ENCODE measurements around the gene LTBP1. TPM values are rescaled to one million over a fixed set of nuclear protein-coding genes. Genes with fewer than 3 reads are reported as not detected.

LTBP1 gene
- total RNA-seq, 4 donors from 2014 or later: 3.8 to 20.8 (median 11.3) TPM

DNA sequence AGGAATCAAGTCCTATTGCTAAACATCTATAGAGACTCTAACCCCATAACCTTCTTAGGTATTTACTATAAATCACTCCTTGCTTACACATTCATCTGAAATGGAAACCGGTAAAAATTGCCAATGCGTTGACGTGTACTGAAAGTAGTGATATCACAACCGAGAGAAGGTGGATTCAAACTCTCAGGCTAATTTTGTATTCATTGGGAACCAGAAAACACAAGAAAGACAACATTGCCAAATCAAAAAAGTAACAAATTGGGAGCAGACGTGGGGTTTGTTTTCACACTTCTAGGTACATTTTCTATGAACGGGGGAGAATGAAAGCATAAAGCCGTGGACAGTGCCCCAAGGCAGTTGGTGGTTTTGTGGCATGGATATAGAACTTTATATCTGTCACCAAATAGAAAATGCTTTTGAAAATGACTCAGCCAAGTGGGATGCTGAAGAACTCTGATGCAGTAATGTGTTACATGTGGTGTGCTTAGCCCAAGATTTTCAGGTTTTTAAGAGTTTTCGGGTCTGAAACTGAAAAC, 374.6 kb downstream of the LTBP1 start:
- H3K4me3 ChIP-seq (ENCODE audit: low read depth, poor library complexity, severe bottlenecking): no peak overlapping the region
- WGBS, 2 donors: 67 to 73% methylated on average over 8 of the region's 8 CpGs
- DNase-seq (ENCODE audit: low spot score in 2 of 2): no peak
- TF ChIP-seq, protein P1, sequence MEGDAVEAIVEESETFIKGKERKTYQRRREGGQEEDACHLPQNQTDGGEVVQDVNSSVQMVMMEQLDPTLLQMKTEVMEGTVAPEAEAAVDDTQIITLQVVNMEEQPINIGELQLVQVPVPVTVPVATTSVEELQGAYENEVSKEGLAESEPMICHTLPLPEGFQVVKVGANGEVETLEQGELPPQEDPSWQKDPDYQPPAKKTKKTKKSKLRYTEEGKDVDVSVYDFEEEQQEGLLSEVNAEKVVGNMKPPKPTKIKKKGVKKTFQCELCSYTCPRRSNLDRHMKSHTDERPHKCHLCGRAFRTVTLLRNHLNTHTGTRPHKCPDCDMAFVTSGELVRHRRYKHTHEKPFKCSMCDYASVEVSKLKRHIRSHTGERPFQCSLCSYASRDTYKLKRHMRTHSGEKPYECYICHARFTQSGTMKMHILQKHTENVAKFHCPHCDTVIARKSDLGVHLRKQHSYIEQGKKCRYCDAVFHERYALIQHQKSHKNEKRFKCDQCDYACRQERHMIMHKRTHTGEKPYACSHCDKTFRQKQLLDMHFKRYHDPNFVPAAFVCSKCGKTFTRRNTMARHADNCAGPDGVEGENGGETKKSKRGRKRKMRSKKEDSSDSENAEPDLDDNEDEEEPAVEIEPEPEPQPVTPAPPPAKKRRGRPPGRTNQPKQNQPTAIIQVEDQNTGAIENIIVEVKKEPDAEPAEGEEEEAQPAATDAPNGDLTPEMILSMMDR (IDR thresholded peaks at IDR 0.05): no peak
- no peak for TF ChIP-seq POLR2A (IDR thresholded peaks at IDR 0.05)
- intact Hi-C loops (cut with DNase I; ENCODE audit: low total_unique reads): no loop called here

DNA sequence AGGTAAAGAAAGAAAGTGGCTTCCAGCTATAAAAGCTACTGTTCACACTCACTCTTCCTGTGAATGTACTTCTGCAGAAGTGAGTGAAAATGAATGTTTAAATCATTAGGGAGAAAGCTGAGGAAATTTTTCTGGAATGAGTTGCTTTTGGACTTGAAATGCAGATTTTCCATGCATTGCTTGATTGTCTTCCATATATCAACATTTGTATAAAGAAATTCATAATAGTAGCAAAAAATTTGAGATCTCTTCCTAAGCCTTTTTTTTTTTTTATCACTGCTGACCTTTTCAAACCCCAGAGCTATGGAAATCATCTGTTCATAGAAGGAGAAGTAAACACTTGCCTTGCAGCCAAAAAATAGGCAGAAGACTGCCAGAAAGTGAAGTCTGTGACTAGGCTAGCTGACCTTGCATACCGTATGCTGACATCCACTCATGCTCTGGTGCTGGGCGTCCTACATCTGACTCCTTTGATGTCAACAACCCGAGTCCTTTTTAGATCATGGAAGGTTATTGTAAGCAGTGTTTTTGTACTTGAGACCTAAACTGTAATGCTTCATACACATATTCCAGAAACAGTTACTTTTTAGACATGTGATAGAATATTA, 375.2 kb downstream of the LTBP1 start:
- intact Hi-C loops (cut with DNase I; ENCODE audit: low total_unique reads): no loop called here
- no peak for DNase-seq (ENCODE audit: low spot score in 2 of 2)
- no peak for TF ChIP-seq POLR2A (IDR thresholded peaks at IDR 0.05)
- TF ChIP-seq, protein P1 (IDR thresholded peaks at IDR 0.05): no peak
- 43 to 45% methylated on average over 3 of the region's 3 CpGs for WGBS, 2 donors
- no peak overlapping the region for H3K4me3 ChIP-seq (ENCODE audit: low read depth, poor library complexity, severe bottlenecking)

DNA sequence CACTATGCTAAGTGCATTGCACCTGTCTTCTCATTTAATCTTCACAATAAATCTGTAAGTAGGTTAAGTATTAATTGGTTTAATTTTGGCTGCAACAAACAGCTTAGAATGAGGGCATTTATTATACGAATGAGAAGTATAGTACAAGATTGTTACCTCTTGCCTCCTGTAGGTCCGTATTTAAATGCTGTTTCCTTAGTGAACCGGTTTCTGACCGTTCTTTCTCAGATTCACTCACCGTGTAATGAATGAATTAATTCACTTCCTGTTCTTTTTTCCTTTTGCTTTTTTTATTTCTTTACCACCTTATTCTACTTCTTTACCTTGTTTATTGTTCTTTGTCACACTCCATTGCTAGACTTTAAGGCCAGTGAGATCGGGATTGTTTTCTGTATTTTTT, 375.9 kb downstream of the LTBP1 start:
- intact Hi-C loops (cut with DNase I; ENCODE audit: low total_unique reads): no loop called here
- 76 to 88% methylated on average over 6 of the region's 6 CpGs for WGBS, 2 donors
- DNase-seq (ENCODE audit: low spot score in 2 of 2): no peak
- no peak overlapping the region for H3K4me3 ChIP-seq (ENCODE audit: low read depth, poor library complexity, severe bottlenecking)
- TF ChIP-seq, protein P1 (IDR thresholded peaks at IDR 0.05): no peak

DNA sequence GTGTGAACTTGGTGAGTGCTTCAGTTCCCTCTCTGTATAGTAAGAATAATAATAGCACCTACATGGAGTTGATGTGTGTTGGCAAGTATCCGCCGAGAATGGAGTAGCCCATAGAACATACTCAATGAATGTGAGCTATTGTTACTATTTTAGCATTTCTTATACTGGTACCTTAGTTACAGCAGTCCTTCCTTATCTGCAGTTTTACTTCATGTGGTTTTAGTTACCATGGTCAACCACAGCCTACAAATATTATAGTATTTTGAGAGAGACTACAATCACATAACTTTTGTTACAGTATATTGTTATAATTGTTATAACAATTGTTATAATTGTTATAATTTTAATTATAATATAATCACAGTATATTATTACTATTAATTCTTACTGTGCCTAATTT, 377.2 kb downstream of the LTBP1 start:
- TF ChIP-seq POLR2A (IDR thresholded peaks at IDR 0.05): no peak
- TF ChIP-seq, protein P1 (IDR thresholded peaks at IDR 0.05): no peak
- 88 to 95% methylated on average over 2 of the region's 2 CpGs for WGBS, 2 donors

DNA sequence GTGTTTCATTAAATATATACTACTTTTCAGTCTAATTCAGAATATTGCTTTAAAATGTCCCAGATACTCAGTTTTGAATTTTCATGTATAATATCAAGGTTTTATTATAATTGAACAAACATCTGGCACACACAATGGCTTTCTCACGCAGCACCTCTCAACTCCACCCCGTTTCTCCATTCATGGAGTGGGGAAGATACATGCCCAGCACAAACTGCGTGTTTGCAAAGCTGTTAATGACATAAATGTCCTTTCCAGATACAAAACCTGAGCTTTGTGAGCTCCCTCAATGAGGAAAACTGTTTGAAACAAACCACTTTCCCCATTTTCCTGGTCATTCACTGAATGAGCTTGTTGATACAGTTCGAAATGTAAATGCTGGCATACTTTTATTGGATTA, 379.3 kb downstream of the LTBP1 start:
- TF ChIP-seq, protein P1 (IDR thresholded peaks at IDR 0.05): no peak
- TF ChIP-seq POLR2A (IDR thresholded peaks at IDR 0.05): no peak
- WGBS, 2 donors: 90 to 92% methylated on average over 4 of the region's 4 CpGs
- H3K4me3 ChIP-seq (ENCODE audit: low read depth, poor library complexity, severe bottlenecking): no peak overlapping the region
- DNase-seq (ENCODE audit: low spot score in 2 of 2): no peak
- intact Hi-C loops (cut with DNase I; ENCODE audit: low total_unique reads): no loop called here

More for the DNA sequence above, 377.2 kb downstream of the LTBP1 start:
- intact Hi-C loops (cut with DNase I; ENCODE audit: low total_unique reads): no loop called here
- no peak for DNase-seq (ENCODE audit: low spot score in 2 of 2)
- no peak overlapping the region for H3K4me3 ChIP-seq (ENCODE audit: low read depth, poor library complexity, severe bottlenecking)

DNA sequence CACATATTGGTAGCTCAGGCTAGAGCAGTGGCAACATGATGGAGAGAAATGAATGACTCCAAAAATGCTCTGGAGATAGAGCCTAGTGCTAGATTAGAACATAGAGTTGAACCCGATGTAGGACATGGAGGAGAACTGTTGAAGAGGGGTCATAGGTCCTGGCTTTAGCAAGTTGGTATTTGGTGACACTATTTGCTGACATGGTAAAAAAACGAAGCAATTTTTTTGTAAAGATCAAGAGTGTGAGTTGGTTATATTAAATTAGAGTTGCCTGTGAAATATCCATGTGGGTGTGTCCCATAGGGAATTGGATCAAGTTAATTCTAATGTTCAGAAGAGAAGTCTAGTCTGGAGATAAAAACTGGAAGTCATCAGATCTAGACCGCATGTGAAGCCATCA, 386.7 kb downstream of the LTBP1 start:
- DNase-seq (ENCODE audit: low spot score in 2 of 2): no peak
- WGBS, 2 donors: 80 to 86% methylated on average over 3 of the region's 3 CpGs
- intact Hi-C loops (cut with DNase I; ENCODE audit: low total_unique reads): no loop called here
- H3K4me3 ChIP-seq (ENCODE audit: low read depth, poor library complexity, severe bottlenecking): no peak overlapping the region
- TF ChIP-seq, protein P1 (IDR thresholded peaks at IDR 0.05): no peak

All from lower leg skin (tissue), 4 donors.